ENCODE measurements around the gene ZNF543. TPM values are rescaled to one million over a fixed set of nuclear protein-coding genes. Genes with fewer than 3 reads are reported as not detected.

Gene ZNF543
- total and polyA plus RNA-seq, 2 of the 13 experiments (the other 11 are each of a cell fraction or from before 2014, with no cell fraction given): 2.1 to 8.9 TPM

DNA sequence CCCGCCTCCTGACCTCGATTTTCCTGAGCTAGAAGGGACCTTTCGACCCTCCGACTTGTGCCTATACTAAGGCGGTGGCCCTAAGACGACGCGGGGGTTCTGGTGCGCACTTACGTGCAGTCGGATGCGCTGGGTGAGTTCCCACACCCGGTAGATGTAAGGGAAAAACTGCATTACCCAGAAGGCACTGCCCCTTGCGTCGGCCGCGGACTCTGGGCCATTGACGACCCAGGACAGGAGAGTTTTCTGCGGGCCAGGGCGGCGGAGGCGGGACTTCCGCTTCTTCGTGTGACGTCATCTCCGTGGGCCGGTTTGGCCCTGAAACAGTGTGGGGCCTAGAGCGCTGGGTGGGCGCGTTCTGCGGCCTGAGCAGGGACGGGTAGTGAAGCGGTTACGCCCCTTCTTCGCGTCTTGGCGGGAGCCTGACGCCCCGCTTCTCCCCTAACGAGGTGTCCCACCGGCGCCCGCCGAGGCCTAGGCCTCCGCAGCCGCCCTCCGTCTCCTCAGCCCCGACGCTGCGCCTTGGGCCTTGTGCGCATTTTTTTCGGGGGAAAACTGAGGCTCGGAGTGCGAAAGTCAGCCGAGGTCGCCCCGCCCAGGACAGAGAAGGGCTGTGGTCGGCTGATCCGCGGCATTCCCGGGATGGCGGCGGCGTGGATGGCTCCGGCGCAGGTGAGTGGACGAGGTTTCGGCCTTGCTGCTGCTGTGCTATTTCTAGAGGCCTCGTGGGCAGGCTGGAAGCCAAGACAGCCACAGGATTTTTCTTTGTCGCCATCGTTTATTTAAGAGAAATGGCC, 39.9 kb upstream of the ZNF543 start, which contains the start of gene ZNF460 (continued):
- peak; percentile 100 for TF ChIP-seq ZFY (CRISPR knock-in tag; IDR thresholded peaks at IDR 0.05)
- TF ChIP-seq ZNF101 (CRISPR knock-in tag; IDR thresholded peaks at IDR 0.05; ENCODE audit: borderline replicate concordance, low read depth): 0 out of 2 replicates have a peak, but pooled peaks have one; percentile 40
- no peak for TF ChIP-seq RELA (CRISPR knock-in tag; IDR thresholded peaks at IDR 0.05)
- no peak; the same call in 1 of the 2 replicates for TF ChIP-seq ZNF431 (CRISPR knock-in tag; IDR thresholded peaks at IDR 0.05; ENCODE audit: borderline replicate concordance, low read depth)
- TF ChIP-seq KMT2A (CRISPR knock-in tag; IDR thresholded peaks at IDR 0.05): peak; percentile 74
- no peak for TF ChIP-seq ZNF567 (CRISPR knock-in tag; IDR thresholded peaks at IDR 0.05; ENCODE audit: borderline replicate concordance)
- no peak for TF ChIP-seq SIX1 (CRISPR knock-in tag; IDR thresholded peaks at IDR 0.05; ENCODE audit: borderline replicate concordance)
- no peak for TF ChIP-seq KDM1A (CRISPR knock-in tag; IDR thresholded peaks at IDR 0.05)
- TF ChIP-seq, protein P1, sequence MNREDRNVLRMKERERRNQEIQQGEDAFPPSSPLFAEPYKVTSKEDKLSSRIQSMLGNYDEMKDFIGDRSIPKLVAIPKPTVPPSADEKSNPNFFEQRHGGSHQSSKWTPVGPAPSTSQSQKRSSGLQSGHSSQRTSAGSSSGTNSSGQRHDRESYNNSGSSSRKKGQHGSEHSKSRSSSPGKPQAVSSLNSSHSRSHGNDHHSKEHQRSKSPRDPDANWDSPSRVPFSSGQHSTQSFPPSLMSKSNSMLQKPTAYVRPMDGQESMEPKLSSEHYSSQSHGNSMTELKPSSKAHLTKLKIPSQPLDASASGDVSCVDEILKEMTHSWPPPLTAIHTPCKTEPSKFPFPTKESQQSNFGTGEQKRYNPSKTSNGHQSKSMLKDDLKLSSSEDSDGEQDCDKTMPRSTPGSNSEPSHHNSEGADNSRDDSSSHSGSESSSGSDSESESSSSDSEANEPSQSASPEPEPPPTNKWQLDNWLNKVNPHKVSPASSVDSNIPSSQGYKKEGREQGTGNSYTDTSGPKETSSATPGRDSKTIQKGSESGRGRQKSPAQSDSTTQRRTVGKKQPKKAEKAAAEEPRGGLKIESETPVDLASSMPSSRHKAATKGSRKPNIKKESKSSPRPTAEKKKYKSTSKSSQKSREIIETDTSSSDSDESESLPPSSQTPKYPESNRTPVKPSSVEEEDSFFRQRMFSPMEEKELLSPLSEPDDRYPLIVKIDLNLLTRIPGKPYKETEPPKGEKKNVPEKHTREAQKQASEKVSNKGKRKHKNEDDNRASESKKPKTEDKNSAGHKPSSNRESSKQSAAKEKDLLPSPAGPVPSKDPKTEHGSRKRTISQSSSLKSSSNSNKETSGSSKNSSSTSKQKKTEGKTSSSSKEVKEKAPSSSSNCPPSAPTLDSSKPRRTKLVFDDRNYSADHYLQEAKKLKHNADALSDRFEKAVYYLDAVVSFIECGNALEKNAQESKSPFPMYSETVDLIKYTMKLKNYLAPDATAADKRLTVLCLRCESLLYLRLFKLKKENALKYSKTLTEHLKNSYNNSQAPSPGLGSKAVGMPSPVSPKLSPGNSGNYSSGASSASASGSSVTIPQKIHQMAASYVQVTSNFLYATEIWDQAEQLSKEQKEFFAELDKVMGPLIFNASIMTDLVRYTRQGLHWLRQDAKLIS (CRISPR knock-in tag; IDR thresholded peaks at IDR 0.05): 0 out of 2 replicates have a peak, but pooled peaks have one; percentile 32
- TF ChIP-seq ZNF775 (CRISPR knock-in tag; IDR thresholded peaks at IDR 0.05; ENCODE audit: borderline replicate concordance): no peak
- TF ChIP-seq HDAC1 (CRISPR knock-in tag; IDR thresholded peaks at IDR 0.05): peak; percentile 77
- 0 out of 2 replicates have a peak, but pooled peaks have one; percentile 51 for TF ChIP-seq ZNF788 (CRISPR knock-in tag; IDR thresholded peaks at IDR 0.05; ENCODE audit: borderline replicate concordance)
- TF ChIP-seq ZNF558 (CRISPR knock-in tag; IDR thresholded peaks at IDR 0.05; ENCODE audit: borderline replicate concordance): no peak
- 0 out of 2 replicates have a peak, but pooled peaks have one; percentile 34 for TF ChIP-seq SMAD1 (CRISPR knock-in tag; IDR thresholded peaks at IDR 0.05; ENCODE audit: borderline replicate concordance, low read depth)
- TF ChIP-seq MTF2 (CRISPR knock-in tag; IDR thresholded peaks at IDR 0.05; ENCODE audit: borderline replicate concordance): no peak
- peak; percentile 92 for TF ChIP-seq PHF20 (CRISPR knock-in tag; IDR thresholded peaks at IDR 0.05)
- peak; percentile 87 for TF ChIP-seq NFYC (CRISPR knock-in tag; IDR thresholded peaks at IDR 0.05)
- no peak for TF ChIP-seq ZNF510 (CRISPR knock-in tag; IDR thresholded peaks at IDR 0.05; ENCODE audit: low read depth)
